GM06990 (cell line): Measurements from ENCODE around the gene SPDEF.

Source experiments
- DNase-seq: peaks from one replicate; pipeline ENCODE4 v3.0.0-alpha.2; 2011; ENCODE audit not compliant: insufficient read length; ENCODE audit errors: extremely low read depth
- H3K27me3 ChIP-seq: replicated peaks from 2 replicates; pipeline ENCODE4 v1.6.0; 2011; ENCODE audit warnings: low read length; ENCODE audit not compliant: control insufficient read depth, insufficient read depth
- H3K36me3 ChIP-seq: 2 replicates; pipeline ENCODE4 v1.5.1; 2011; ENCODE audit warnings: low read length; ENCODE audit not compliant: control insufficient read depth, insufficient read depth
- H3K4me3 ChIP-seq: replicated peaks from 2 replicates; pipeline ENCODE4 v1.5.1; 2011; ENCODE audit warnings: low read depth, mild to moderate bottlenecking, control low read depth, low read length
- CTCF ChIP-seq: IDR thresholded peaks from 2 replicates; pipeline ENCODE4 v1.5.1; 2011; ENCODE audit warnings: low read length, control low read depth, mild to moderate bottlenecking, inconsistent platforms; ENCODE audit not compliant: insufficient read depth, poor library complexity, severe bottlenecking

SPDEF gene

GRCh38 chr6:34592208-34592952, 36.3 kb upstream of the SPDEF start:
- no peak for TF ChIP-seq CTCF
- DNase-seq = no peak
- Histone ChIP-seq H3K4me3 (no peak overlapping the region), H3K27me3 (no peaks in the 10 kb centered on the region), H3K36me3 (peaks cover 20% of the 10 kb centered on the region)

GRCh38 chr6:34589691-34590090, 33.6 kb upstream of the SPDEF start:
- no peaks in the 10 kb centered on the region for H3K27me3 ChIP-seq
- no peak overlapping the region for H3K4me3 ChIP-seq
- no peak for TF ChIP-seq CTCF
- no peak for DNase-seq
- H3K36me3 ChIP-seq = peaks cover 24% of the 10 kb centered on the region

- Histone ChIP-seq H3K36me3 (peaks cover 22% of the 10 kb centered on the region), H3K4me3 (no peak overlapping the region), H3K27me3 (no peaks in the 10 kb centered on the region)
- TF ChIP-seq CTCF = no peak
- DNase-seq = no peak
Measured at GRCh38 chr6:34589140-34589539, 33.0 kb upstream of the SPDEF start.

- TF ChIP-seq CTCF = no peak
- H3K27me3 ChIP-seq = no peaks in the 10 kb centered on the region
- H3K4me3 ChIP-seq = no peak overlapping the region
- DNase-seq = no peak
- H3K36me3 ChIP-seq = peaks cover 31% of the 10 kb centered on the region
Measured at GRCh38 chr6:34587851-34588250, 31.7 kb upstream of the SPDEF start.

DNA sequence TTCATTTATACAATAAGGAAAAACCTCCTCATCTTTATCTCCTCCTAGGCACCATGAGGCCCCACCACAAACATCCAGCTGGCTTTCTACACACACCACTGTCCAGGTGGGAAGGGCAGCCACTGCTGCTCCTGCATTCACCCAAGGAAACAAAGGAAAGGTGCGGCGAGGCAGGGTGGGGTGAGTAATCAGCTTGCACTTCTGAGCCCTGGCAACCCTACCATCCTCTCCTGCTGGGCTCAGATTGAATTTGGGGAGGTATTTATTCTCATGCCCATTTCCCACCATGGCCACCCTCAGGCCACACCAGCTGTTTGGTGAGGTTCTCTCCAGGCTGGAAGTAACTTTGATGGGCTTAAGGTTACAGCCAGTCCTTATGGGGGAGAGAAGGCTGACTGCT, 31.2 kb upstream of the SPDEF start:
- Histone ChIP-seq H3K36me3 (peaks cover 31% of the 10 kb centered on the region), H3K4me3 (no peak overlapping the region), H3K27me3 (no peaks in the 10 kb centered on the region)
- no peak for DNase-seq
- TF ChIP-seq CTCF = no peak

DNA sequence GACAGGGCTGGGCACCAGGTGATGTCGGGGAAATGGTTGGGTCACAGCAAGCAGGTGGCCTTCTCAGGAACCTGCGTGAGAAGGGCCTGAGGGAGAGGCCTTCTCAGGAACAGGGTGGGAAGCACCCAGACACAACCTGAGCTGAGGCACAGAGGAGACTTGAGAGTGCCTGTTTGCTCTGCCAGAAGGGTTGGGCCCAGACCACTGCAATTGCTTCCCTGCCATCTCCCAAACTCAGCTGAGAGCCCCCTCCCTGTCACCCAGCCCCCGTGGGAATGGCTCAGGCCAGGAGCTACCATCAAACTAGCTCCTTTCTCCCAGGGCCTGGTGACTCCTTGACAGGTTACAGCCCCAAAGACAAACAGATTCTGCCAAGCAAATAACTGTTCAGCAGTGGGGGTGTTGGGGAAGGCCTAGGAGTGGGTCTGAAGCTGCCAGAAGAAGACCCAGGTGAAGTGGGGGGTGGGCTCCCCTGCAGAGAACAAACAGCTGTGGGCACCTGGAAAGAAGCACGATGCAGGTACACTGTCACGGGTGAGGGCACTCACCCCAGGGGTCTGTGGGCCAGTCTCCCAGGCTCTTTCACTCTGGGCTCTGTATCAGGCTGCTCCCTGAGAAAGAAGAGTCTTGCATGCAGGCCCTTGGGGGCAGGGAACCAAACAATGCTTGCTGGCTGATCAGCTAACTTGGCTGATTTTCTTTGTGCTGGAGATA, 30.4 kb upstream of the SPDEF start:
- no peaks in the 10 kb centered on the region for H3K27me3 ChIP-seq
- peaks cover 29% of the 10 kb centered on the region for H3K36me3 ChIP-seq
- DNase-seq = no peak
- H3K4me3 ChIP-seq = no peak overlapping the region
- TF ChIP-seq CTCF = no peak
